Omental fat pad (tissue), 4 donors: ENCODE results near the gene HTR6. TPM values are rescaled to one million over a fixed set of nuclear protein-coding genes. Genes with fewer than 3 reads are reported as not detected.

Experiments
- ATAC-seq: fragments of 150-250 bp; one replicate; pipeline ENCODE4 v1.9.1; 2016; ENCODE audit warnings: mild to moderate bottlenecking, moderate library complexity; ENCODE audit not compliant: low FRiP score
- DNase-seq: peaks from one replicate; pipeline ENCODE4 v3.0.0-alpha.2; 2019; ENCODE audit warnings: low spot score
- CTCF ChIP-seq, 3 donors: fragments of 450-650 bp; IDR thresholded peaks; one replicate each; pipeline ENCODE4 v1.5.1; 2016 to 2017; ENCODE audit warnings: antibody characterized with exemption in 3 of 3, mild to moderate bottlenecking in 3 of 3, moderate library complexity in 2 of 3
- total RNA-seq, 4 donors: library from RNA; depleted of rRNA; stranded (reverse); fragments of >200 nt; gene quantifications; one replicate each; pipeline ENCODE4 v1.1.0, GENCODE V29; 2016

Gene HTR6
- total RNA-seq, 4 donors from 2014 or later = not detected

- ATAC-seq (no peak), DNase-seq (no peak)
- no peak for TF ChIP-seq CTCF (IDR thresholded peaks at IDR 0.05)
These were observed 63.9 kb downstream of the HTR6 start for GRCh38 chr1:19728413-19729145.

DNA sequence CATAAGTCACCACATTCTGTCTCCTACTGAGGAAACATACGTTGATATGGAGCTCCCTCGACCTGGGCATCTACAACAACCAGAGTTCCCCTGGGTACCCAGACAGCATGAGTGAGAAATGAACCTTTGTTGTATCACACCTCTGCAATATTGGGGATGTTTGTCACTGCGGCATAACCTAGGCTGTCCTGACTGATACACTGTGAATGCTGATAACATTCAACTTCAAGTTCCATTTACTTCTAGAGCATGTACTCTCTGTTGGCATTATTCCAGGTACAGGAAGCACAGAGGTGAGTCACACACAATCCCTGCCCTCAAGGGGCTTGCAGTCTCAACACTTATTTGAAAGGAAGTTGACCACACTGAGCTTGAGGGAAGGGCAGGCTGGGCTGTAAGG is 65.6 kb downstream of the HTR6 start:
- DNase-seq (no peak), ATAC-seq (no peak)
- no peak for TF ChIP-seq CTCF (IDR thresholded peaks at IDR 0.05)

Other genes with a start within 250 kb of the HTR6 start
- 100 to 1,000 TPM in 3 of 4 donors, 10 to 100 TPM in 1; 98.0 to 130 (median 120) TPM for gene CAPZB, start 179.3 kb upstream of the HTR6 start, total RNA-seq
- 10 to 100 TPM; 36.8 to 97.9 (median 72.8) TPM for gene NBL1, start 20.6 kb upstream of the HTR6 start, total RNA-seq
- 10 to 100 TPM; 19.0 to 26.6 (median 20.7) TPM for gene TMCO4, start 135.0 kb downstream of the HTR6 start, total RNA-seq
- not detected for gene RNF186, start 150.4 kb downstream of the HTR6 start, total RNA-seq
- gene OTUD3, start 217.5 kb downstream of the HTR6 start, total RNA-seq = 1 to 10 TPM; 4.4 to 7.6 (median 5.3) TPM